Anterior cingulate cortex (tissue), 58 donors: ENCODE data around the gene NINJ1.

Experiments
- DNase-seq, 58 donors: peaks; one replicate each; lab custom pipeline; 2025; lab: John Stamatoyannopoulos, UW

Gene NINJ1

GRCh38 chr9:93077811-93078210 lies 56.2 kb downstream of the NINJ1 start:
- no peak for DNase-seq

GRCh38 chr9:93077367-93077766 lies 56.7 kb downstream of the NINJ1 start:
- DNase-seq: no peak

GRCh38 chr9:93076792-93077128 lies 57.3 kb downstream of the NINJ1 start:
- no peak for DNase-seq

- no peak for DNase-seq
These were observed 57.8 kb downstream of the NINJ1 start for GRCh38 chr9:93076101-93076791.

- DNase-seq: peak in 3 of 58 donors; percentile 13 to 42 (median 35)
These were observed 61.7 kb downstream of the NINJ1 start for GRCh38 chr9:93072383-93072795.
